Measurements from ENCODE around the gene FANCF.

Gene FANCF

GRCh38 chr11:22584976-22585375, 40.6 kb downstream of the FANCF start:
- TF ChIP-seq CTCF (IDR thresholded peaks at IDR 0.05; ENCODE audit: extremely low read depth, insufficient read depth, missing control alignments): no peak
- in situ Hi-C loops (cut with MboI; ENCODE audit: low pct_unique_long_range_greater_than_20kb, low sequenced_read_pairs, unreplicated experiment): no loop called here
- no peak for DNase-seq (ENCODE audit: low spot score)

GRCh38 chr11:22583963-22584492, 41.6 kb downstream of the FANCF start:
- DNase-seq (ENCODE audit: low spot score): no peak
- TF ChIP-seq CTCF (IDR thresholded peaks at IDR 0.05; ENCODE audit: extremely low read depth, insufficient read depth, missing control alignments): no peak
- in situ Hi-C loops (cut with MboI; ENCODE audit: low pct_unique_long_range_greater_than_20kb, low sequenced_read_pairs, unreplicated experiment): no loop called here

GRCh38 chr11:22582151-22582410, 43.5 kb downstream of the FANCF start:
- in situ Hi-C loops (cut with MboI; ENCODE audit: low pct_unique_long_range_greater_than_20kb, low sequenced_read_pairs, unreplicated experiment): no loop called here
- DNase-seq (ENCODE audit: low spot score): no peak
- no peak for TF ChIP-seq CTCF (IDR thresholded peaks at IDR 0.05; ENCODE audit: extremely low read depth, insufficient read depth, missing control alignments)

GRCh38 chr11:22581354-22582150, 44.1 kb downstream of the FANCF start:
- DNase-seq (ENCODE audit: low spot score): no peak
- no peak for TF ChIP-seq CTCF (IDR thresholded peaks at IDR 0.05; ENCODE audit: extremely low read depth, insufficient read depth, missing control alignments)
- in situ Hi-C loops (cut with MboI; ENCODE audit: low pct_unique_long_range_greater_than_20kb, low sequenced_read_pairs, unreplicated experiment): no loop called here

- no peak for DNase-seq (ENCODE audit: low spot score)
- in situ Hi-C loops (cut with MboI; ENCODE audit: low pct_unique_long_range_greater_than_20kb, low sequenced_read_pairs, unreplicated experiment): no loop called here
- TF ChIP-seq CTCF (IDR thresholded peaks at IDR 0.05; ENCODE audit: extremely low read depth, insufficient read depth, missing control alignments): no peak
Observed at GRCh38 chr11:22577854-22578253, 47.8 kb downstream of the FANCF start.

Measured in GM13977 (cell line).